ENCODE results near the gene CDKN1A.

Gene CDKN1A

DNA sequence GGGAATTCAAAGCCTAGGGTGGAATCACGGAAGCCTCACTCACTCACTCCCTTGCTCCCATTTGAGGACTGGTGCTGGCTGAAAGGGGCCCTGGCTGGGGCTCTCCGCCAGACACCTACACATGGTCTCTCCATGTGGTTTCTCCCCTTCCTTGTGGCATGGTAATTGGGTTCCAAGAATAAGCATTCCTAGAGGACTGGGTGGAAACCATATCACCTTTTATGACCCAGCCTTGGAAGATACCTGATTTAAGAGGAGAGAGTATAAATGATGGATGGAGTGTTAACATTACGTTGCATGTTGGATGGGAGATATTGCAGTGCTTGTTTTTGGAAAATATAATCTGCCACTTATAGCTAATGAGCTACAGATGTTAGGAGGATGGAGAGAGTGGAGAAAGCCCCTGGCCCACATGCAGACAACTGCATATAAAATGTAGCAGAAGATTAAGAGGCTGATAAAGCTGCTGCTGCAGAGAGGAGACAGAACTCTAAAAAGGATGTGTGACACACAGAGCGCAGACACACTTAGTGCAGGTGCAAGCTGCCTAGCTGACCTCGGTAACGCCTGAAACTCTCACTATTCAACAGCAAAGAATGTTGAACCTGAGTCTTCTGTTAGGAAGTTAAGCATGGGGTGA is 23.3 kb upstream of the CDKN1A start:
- DNase-seq (ENCODE audit: low spot score) = no peak

DNA sequence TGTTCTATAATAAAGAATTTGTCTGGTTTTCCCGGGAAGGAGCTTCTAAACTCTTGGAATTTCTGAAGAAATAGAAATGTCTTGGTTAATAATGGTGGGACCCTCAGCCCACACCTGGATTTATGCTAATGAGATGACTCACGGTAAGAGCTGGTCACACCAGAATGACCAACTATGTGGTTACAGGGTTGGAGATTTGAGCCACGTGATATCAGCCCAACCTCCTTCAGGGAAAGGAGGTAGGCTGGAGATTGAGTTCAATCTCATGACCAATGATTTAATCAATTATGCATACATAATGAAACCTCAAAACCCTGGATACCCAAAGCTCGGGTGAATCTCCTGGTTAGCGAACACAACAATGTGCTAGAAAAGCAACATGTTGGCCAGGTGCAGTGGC is 22.1 kb upstream of the CDKN1A start:
- no peak for DNase-seq (ENCODE audit: low spot score)

DNA sequence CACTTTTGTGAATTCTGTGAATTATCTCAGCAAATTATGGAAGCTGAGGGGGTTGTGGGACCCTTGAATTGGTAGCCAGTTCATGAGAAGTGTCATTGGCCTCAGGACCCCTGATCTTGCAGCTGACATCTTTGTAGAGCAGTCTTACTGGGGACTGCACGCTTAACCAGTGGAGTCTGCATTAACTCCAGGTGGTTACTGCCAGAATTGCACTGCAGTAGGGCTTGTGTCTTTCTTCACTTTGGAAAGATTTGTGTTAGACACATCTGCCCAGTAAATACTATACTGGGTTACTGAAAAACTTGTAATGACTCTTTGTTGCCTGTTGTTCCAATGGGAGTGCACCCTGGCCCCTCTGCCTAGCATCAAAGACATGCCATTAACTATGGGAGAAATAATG is 21.2 kb upstream of the CDKN1A start:
- DNase-seq (ENCODE audit: low spot score) = no peak

DNA sequence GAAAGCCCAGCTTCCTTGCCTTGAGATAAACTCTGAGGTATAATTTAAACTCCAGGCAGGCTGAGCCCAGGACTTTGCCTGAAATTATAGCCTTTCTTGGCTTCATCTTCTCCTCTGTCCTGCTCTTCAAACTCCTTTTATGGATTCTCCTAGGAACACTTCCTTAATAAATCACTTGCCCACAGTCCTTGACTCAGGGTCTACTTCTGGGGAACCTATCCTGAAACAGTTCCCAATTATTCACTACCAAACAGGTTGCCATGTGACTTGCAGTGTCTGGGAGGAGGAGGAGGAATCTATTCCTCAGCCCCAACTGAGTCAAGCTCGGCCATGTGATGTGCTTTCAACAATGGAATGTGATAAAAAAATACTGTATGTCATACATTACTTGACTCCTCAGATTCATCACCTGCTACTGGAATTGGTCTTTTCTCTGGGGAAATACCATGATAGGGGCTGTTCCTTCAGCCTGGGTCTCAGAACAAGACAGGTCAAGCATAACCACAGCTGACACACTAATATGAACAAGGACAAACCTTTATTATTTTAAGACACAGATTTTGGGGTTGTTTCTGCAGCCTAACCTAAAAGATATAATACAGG is 20.5 kb upstream of the CDKN1A start:
- DNase-seq (ENCODE audit: low spot score) = no peak

DNA sequence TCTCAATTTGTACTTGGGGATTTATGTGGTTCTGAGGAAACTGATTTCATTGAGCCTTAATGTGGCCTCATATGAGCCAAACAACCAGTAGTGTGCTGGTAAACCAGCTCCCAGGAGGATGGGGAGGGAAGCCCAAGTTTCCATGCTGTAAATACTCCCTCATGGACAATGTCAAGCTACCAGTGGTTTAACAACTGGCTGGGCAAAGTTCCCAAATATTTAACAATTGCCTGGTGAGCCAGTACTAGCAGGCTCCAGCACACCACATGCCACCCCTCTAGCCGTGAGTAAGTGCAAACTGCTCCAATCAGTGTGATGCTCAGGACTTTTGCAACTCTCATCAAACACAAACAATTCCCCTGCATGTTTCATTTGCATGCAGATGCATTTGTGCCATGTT is 19.2 kb upstream of the CDKN1A start:
- no peak for DNase-seq (ENCODE audit: low spot score)

DNA sequence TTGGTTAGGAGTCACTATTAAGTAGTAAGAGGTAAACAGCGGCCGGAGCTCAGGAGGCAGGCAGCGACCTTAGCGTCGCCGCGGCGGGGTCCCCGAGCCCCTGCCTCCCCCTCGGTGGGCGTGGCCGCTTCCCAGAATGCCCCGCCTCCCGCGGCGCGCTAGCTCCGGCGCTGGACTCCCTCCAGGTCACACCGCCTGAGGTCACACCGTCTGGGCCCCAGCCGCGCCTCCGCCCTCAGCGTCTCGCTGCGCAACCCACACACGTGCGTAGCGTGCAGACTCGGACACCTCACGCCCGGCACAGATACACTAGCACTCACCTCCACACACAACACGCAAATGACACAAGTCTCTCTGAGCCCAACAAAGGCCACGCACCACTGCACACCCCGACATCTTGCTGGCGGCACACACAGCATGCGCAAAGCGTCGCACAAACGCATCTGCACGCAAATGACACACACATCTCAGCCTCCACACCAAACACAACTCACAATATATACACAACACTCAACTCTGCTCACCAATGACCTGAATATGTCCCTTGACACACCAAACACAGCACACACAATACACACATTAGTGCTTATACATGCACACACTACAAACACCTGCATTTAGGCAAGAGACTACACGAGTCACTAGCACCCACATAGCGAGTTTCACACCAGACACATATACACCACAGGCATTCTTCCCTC is 17.6 kb upstream of the CDKN1A start:
- no peak for DNase-seq (ENCODE audit: low spot score)

DNA sequence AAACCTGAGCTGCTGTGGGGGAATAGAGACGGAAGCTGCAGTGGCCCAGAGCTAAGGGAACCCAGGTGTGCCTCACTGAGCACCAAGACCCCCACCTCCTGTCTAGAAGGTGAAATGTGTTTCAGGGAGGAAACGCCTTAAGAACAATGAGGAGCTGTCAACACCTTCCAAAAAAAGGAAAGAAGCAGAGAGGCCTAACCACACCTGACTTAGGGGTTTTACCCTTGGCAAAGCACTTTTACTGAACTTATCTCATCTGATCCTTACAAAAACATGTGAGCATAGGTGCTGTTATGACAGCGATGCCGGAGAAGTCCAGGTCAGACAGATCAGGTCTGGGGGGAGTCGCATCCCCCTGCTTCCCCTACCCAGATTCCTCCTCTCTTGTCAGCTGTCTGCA is 16.1 kb upstream of the CDKN1A start:
- no peak for DNase-seq (ENCODE audit: low spot score)

DNA sequence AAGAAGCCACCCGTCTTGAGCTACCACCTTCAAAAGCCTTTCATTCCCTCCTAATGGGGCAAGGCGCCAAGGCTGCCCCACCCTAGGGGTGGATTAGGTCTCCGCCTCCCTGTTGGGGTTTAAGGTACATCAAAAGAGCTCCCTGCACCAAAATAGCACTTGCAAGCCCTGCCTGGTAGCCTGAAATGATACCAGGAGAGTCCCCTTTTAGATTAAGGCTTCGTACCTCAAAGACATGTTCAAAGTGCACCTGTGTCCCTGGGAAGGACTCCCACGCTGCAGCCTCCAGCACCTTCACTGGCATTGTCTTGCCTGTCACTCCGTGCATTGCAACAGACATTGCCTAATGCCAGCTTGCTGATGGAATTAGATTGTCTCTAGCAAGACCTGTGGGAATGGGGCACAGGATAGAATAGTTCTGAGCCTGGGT is 15.7 kb upstream of the CDKN1A start:
- no peak for DNase-seq (ENCODE audit: low spot score)

DNA sequence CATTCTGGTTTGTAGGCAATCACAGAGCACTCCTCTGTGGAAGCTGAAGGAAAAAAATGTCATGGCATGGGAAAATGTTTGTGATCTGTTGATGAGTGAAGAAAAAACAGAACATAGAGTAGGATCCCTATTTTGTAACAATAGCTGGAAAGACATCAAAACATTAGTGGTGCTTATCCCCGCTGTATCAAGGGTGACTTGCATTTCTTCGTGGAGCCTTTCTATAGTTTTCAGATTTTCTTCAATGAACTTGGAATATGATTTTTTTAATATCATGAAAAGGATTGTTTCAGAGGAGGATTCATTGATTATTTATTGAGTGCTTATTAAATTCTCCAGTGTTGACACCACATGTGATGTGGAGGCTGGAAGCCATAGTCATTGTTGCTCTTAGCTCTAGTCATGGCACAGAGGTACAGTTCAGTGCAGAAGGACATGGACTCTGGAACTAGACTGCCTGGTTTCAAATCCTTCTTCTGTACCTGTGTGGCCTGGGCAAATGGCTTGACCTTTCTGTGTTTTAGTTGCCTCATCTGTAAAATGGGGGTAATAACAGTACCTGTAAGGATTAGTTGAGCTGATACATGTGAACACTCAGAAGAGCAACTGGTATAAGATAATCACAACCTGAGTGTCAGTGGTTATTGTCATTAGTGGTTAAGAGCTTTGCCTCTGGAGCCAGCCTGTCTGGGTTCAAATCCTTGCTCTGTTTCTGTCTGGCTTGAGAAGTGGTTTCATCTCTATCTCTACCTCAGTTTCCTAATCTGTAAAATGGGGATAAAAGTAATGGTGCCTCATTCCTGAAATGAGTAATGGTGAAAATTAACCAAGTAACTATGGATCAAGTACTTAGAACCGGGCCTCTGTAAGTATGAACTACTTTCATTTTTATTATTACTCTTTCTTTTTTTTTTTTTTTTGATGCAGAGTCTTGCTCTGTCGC is 14.7 kb upstream of the CDKN1A start:
- DNase-seq (ENCODE audit: low spot score) = no peak

DNA sequence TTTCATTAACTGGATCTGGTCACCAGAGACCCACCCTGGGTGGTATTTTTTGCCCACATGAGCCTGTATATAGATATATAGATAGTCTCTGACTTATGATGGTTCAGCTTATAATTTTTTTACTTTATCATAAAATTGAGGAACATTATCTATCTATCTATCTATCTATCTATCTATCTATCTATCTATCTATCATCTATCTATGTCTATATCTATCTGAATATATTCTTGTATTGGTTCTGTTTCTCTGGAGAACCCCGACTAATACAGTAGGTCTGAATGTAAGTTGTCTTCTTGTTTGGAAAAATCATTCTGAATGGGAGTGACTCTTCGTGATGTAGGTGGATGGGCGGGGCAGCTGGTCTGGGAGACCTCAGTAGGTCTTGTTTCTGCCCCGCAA is 13.3 kb upstream of the CDKN1A start:
- no peak for DNase-seq (ENCODE audit: low spot score)

DNA sequence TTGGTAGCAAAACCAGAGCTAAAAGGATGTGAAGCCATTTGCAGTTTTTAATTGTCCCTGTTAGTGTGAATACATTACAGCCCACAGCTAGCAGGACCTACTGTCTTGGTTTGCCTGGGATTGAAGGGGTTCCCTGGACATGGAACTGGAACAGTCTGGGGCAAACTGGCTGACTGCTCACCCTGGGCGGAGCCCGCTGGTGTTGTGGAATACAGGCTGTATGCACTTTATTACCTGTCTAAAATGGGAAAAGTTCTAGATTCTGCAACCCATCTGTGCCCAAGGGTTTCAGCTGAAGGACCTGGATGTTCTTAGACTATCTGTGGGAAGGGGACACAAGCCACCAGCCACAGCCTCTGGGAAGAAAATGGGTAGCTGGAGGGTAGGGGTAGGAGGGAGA is 12.2 kb upstream of the CDKN1A start:
- no peak for DNase-seq (ENCODE audit: low spot score)

DNA sequence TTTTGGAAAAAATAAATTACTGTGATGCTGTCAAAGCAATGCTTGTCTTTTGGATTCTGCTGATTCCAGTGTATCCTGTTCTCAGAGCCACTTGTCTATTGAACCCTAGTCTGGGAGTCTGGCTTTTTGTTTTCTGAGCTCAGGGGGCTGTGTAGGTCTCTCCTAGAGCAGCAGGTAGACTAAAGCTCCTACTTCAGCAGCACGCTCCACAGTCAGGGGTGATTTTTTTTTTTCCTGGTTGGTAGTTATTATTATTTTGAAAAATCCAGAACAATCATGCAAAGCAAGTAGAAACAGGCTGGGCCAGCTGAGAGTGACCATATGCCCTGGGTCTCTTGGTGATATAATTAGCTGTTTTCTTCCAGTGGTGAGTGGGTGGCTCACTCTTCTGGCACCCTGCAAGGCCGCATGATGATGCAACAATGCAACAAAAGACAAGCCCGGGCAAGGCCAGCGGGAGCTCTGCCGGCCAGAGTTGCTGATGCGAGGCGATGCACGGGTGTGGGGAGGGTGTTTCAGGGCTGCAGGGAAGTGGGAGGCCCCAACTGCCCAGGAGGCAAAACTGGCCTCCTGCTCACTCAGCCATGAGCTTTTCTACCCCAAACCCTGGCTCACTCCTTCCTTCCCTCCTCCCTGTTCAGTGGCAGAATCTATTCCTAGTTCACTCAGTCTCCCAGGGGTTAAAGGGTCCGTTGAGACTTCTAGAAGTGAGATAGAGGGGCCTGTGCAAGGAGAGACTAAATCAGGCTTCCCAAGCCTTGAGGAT is 11.5 kb upstream of the CDKN1A start:
- DNase-seq (ENCODE audit: low spot score) = peak; percentile 83

DNA sequence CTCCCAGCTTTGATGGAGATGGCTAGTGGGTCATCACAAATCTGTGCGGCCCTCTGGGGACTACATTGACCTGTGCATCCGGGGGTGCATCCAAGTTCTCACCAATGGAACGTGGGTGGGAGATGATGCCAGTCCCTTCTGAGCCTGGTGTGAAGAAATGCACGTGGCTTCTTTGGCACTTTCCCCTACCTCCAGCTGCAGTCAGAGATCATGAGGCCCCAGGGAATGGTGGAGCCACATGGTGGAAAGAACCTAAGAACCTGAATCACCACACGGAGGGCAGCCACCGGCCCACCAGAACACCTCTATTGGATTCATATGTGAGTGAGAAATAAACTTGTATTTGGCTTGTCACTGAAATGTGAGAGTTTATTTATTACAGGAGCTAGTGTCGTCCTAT is 9.9 kb upstream of the CDKN1A start:
- DNase-seq (ENCODE audit: low spot score) = no peak

DNA sequence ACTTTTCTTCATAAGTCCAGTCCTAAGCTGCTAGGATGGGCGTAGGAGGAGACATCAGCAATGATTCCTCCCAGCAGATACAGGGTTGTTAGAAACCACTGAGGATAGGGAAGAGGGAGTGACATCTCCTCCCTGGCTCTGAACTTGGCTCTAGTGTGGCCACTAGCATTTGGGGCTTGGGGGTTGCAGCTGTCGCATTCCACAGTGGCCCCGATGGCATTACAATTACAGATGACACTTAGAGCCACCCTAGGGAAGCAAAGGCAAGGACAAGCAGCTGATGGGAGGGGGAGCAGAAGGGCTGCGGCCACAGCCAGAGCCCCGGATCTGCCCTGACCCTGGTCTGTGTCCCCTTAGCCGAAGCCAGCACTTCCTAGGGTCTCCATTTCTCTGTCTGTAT is 9.5 kb upstream of the CDKN1A start:
- DNase-seq (ENCODE audit: low spot score) = no peak

DNA sequence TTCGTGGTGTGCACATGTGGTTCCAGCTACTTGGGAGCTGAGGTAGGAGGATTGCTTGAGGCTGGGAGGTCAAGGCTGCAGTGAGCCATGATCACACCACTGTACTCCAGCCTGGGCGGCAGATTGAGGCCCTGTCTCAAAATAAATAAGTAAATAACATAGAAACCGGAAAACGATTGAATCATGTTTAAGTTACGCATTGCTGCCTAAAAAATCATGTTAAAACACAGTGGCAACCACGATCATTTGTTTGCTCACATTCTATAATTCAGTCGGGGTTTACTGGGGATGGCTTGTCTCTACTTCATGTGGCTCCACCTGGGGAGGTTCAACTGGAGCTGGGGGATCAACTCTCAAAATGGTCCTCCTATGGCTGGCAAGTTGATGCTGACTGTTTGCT is 8.2 kb upstream of the CDKN1A start:
- no peak for DNase-seq (ENCODE audit: low spot score)

DNA sequence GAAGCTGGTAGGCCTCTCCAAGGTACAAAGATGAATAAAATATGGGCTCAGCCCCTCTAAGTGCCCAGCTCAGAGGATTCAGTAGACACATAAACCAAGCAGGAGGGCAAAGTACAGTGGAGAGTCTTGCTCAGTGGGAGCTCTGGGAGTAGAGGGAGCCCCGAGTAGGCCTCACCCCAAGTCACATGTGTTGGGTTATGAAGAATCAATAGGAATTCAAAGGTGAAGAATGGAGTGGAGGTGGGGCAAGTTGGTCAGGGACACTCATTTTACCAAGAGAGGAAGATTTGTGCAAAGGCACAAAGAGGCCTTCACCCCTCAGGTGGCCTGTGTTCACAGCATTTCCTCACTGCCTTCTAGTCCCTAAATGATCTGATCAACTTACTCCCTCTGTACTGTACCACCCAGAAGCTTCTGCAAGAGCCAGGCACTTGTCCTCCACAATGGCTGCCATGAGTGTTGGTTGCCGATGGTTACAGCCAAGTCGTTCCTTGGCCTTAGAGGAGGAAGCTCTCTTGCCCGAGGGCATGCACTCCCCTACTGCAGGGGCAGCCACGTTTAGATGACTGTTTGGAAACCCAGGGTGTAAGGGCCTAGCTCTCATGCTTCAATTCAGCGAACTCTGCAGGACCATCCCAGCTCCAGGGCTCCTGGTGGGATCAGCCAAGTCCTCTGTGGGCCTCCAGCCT is 6.7 kb upstream of the CDKN1A start:
- DNase-seq (ENCODE audit: low spot score) = no peak

DNA sequence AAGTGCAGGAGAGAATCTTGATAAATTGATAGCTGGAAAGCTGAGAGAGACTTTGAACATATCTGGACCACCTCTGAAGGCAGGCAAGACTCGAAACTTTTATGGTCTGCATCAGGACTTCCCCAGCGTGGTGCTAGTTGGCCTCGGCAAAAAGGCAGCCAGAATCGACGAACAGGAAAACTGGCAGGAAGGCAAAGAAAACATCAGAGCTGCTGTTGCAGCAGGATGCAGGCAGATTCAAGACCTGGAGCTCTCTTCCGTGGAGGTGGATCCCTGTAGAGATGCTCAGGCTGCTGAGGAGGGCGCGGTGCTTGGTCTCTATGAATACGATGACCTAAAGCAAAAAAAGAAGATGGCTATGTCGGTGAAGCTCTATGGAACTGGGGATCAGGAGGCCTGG is 4.6 kb upstream of the CDKN1A start:
- no peak for DNase-seq (ENCODE audit: low spot score)

DNA sequence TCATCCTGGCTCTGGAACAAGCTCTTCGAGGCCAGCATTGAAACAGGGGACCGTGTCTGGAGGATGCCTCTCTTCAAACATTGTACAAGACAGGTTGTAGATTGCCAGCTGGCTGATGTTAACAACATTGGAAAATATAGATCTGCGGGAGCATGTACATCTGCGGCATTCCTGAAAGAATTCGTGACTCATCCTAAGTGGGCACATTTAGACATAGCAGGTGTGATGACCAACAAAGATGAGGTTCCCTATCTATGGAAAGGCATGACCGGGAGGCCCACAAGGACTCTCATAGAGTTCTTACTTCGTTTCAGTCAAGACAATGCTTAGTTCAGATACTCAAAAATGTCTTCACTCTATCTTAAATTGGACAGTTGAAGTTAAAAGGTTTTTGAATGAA is 3.6 kb upstream of the CDKN1A start:
- no peak for DNase-seq (ENCODE audit: low spot score)

DNA sequence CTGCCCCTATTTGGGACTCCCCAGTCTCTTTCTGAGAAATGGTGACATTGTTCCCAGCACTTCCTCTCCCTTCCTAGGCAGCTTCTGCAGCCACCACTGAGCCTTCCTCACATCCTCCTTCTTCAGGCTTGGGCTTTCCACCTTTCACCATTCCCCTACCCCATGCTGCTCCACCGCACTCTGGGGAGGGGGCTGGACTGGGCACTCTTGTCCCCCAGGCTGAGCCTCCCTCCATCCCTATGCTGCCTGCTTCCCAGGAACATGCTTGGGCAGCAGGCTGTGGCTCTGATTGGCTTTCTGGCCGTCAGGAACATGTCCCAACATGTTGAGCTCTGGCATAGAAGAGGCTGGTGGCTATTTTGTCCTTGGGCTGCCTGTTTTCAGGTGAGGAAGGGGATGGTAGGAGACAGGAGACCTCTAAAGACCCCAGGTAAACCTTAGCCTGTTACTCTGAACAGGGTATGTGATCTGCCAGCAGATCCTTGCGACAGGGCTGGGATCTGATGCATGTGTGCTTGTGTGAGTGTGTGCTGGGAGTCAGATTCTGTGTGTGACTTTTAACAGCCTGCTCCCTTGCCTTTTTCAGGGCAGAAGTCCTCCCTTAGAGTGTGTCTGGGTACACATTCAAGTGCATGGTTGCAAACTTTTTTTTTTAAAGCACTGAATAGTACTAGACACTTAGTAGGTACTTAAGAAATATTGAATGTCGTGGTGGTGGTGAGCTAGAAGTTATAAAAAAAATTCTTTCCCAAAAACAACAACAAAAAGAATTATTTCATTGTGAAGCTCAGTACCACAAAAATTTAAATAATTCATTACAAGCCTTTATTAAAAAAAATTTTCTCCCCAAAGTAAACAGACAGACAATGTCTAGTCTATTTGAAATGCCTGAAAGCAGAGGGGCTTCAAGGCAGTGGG is 2.1 kb upstream of the CDKN1A start:
- no peak for DNase-seq (ENCODE audit: low spot score)

Data from COLO829 (cell line).